GM18868 (cell line): ENCODE measurements around the gene PLEKHS1.
"Not testable (repeated sequence)": the region's sequence is repeated elsewhere in the genome, so short reads cannot be mapped to it uniquely, and the experiment has no call there.

Experiments
- ATAC-seq: cut with Tn5 transposase; IDR thresholded peaks from one replicate; pipeline ENCODE4 v1.9.1; 2021; ENCODE audit warnings: mild to moderate bottlenecking, moderate library complexity; ENCODE audit not compliant: unreplicated experiment

The PLEKHS1 gene

DNA sequence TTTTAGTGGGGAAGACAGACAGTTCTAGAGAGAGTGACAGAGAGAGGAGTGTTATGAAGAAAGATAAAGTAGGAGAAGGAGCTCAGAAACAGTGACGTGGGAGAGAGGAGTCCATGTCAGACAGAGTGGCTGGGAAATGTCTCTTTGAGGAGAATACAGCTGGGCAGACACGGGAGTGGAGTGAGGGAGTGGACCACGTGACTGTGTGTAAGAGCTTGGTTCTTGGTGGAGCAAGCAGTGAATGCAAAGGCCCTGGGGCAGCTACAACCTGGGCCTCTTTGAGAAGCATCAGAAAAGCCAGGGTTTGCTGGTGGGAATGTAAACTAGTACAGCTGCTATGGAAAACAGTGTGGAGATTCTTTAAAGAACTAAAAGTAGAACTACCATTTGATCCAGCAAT, 11.9 kb upstream of the PLEKHS1 start:
- no peak for ATAC-seq

DNA sequence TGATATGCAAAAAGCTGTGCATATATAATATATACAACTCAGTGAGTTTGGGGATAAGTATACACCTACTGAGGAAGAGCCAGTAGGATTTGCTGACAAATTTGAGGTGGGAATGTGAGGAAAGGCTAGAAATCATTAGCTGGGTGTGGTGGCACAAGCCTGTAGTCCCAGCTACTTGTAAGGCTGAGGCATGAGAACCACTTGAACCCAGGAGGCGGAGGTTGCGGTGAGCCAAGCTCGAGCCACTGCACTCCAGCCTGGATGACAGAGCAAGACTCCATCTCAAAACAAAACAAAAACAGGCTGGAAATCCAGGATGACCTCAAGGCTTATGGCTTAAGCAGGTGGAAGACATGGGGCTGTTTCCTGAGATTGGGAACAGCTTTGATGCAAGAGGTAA, 10.6 kb upstream of the PLEKHS1 start:
- no peak for ATAC-seq

DNA sequence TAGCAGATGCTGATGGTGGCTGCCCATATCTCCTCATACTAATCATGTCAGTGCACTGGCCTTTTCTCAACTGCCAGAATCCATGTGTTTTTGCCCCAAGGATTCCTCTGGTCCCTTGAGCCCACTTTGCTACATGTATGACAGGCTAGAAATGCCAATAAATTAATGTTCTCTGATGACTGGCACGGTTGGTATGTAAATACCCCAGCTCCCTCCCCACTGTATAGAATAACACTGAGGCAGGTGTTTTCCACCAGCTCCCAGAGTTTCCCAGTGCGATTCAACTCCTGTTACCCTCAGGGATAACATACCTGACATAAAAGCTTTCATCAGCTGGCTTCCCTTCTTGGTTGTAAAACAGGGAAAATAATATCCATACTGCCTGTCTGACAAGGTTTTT, 9.0 kb upstream of the PLEKHS1 start:
- ATAC-seq = no peak

DNA sequence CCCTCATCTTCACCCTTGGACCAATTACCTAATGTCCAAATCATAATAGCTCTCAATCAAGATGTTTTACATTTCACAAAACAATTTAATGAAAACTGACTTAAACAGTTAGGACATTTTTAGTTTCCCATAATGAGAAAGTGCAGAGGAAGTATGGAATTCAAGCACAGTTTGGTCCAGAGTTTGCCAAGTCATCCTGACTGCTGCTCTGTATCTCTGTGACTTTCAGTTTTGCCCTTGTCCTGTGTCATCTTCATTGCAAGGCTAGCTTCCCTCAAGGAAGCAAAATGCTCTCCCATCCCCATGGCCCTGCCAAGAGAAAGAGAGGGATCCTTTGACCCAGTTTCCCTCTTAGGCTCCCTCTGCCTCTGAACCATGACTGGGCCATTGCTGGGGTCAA, 7.9 kb upstream of the PLEKHS1 start:
- ATAC-seq = no peak

DNA sequence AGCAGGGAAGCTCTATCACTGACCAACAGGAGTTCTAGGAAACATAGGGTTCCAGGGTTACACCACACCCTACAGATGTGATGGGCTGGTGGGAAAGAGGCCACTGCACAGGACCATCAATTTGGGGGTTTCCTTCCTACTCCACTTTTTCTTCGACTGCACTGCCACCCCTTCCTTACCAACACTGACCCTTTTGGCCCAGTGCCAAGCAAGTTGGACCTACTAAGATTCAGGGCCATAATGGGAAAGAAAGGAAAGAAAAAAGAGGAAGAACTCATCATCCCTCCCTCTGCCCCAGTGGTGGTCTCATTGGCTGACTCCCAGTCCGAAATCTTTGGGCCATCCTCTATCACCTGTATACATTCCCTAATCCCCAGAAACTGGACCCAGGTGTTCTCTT, 6.1 kb upstream of the PLEKHS1 start:
- no peak for ATAC-seq

DNA sequence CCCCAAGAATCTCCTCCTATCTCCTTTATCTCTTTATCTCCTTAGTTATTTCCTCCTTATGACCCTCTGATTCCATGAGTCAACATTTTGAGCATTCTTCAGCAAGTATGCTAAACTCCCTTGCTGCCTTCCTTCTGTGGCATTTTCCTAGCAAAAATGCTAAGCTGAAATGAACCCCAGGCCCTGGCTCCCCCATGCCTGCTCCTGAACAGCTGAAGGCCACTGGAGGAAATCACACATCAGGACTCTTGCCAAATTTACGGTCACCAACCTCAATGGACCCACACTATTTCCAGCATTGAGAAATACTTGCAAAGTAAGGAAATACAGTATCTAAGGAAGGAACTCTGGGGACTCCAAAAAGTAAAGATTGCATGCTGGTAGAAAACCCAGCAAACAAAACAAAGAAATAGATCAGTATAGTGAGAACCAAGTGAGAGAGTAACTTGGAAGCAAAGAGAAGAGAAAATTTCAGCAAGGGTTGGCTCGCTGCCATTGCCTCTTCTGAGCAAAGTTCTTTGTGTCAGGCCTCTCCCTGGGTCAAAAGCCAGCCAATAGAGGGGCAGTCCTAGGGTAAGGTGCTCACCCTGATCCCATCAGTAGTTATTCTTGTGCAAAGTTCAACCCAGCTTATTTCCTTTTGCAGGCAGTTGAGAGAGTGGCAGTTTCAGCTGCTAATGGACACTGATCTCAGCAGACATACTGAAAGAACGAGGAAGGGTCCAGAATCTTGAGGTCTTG, 5.1 kb upstream of the PLEKHS1 start:
- ATAC-seq = no peak

DNA sequence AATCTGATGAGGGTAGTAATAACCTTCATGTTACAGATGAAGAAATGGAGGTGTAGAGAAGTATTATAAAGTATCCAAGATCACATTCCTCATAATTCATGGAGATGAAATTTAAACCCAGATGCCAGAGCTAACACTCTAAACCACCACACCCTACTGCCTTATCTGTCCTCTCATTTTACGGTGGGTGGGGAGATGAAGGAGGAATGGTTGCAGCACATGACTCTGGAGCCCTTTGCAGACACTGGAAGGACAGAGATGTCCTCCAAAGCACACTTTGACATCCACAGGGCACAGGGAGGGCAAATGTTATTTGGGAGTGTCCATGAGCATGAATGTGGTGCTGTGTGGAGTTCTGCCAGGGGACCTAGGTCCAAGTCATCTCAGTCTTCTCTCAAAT, 1.1 kb downstream of the PLEKHS1 start:
- ATAC-seq = no peak

DNA sequence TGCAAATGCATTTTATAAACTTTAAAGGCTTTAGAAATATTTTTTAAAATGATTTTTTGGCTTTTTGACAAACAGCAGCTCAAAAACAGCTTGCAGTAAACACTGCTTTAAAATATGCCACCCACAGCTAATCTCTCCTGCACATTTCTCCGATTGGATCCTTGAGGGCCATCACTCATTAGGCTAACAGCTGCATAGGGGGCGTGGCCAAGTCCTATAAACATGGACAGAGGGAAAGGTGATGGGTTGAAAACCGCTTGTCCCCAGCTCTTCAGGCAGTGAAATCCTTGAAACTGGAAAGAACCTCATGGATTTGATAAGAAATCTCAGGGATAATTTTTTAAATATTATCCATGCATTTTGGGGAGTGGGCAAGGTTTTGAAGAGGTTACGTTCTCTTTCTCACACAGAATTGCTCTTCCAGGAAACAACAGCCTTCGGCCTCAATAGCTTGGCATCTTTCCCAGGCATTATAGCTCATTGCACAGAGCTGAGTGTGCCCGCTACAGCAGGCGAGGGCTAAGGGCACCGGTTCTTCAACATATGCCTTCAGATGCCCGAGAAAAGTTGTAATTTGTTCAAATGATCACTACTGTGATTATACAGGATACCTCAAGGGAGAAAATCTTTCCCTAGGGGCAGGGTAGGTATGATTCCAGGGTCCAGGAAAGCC, 1.7 kb downstream of the PLEKHS1 start:
- no peak for ATAC-seq

DNA sequence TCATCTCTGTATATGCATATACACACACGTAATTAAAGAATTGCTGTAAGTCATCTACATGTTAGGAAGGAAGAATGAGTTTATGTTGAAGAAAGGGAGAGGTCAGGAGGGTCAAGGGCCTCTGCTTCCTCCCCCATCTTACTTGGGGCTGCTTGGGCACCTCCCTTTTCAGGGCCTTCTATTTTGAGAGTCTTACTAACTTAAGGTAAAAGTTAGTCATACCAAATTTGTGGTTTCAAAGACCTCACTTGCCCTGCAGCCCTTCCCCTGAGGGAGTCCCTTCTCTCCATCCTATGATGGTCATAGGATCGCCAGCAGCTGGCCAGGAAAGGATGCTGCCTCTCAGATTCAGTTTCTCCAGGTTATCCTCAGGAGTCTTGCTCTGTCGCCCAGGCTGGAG, 2.6 kb downstream of the PLEKHS1 start:
- ATAC-seq = no peak

DNA sequence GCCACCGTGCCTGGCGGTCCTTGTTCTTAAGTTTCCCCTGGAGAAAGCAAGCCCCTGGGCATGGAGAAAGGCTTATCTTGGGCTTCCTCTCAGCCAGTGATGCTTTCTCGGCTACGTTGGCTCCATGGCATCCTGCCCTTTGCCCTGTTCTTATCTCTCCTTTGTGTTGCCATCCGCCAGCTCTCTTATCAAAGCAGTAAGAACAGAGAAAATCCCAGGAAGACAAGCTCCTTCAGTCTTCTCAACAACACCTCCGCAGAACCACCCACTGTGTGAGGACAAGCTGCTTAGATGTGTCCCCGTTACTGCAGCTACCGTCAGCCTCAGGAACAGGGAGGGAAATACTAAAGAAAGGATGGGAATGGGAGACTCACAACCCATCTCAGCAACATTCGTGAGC, 3.3 kb downstream of the PLEKHS1 start:
- no peak for ATAC-seq

DNA sequence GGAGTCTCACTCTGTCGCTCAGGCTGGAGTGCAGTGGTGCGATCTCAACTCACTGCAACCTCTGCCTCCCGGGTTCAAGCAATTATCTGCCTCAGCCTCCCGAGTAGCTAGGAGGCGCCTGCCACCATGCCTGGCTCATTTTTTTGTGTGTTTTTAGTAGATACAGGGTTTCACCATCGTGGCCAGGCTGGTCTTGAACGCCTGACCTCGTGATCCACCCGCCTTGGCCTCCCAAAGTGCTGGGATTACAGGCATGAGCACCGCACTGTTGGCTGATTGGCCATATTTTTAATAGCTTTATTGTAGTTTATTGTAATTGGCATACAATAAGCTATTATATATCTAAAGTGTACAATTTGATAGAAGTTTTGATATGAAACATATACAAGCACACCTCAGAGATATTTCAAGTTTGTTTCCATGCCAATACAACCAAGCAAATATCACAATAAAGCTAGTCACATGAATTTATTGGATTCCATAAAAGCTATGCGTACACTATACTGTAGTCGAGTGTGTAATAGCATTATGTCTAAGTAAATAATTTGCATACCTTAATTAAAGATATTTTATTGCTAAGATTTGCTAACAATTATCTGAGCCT, 5.6 kb downstream of the PLEKHS1 start:
- no peak for ATAC-seq

DNA sequence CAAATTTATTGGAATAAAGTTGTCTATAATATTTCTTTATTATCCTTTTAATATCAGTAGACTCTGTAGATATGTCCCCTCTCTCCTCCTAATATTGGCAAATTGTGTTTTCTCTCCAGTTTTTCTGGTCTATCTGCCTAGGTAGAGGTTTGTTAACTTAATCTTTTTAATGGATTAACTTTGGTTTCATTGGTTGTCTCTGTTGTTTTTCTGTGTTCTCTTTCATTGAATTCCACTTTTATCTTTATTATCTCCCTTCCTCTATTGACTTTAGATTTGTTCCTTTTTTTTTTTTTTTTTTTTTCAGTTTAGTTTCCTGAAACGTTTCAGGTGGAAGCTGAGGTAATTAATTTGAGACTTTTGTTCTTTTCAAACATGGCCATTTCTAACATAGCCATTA, 10.6 kb downstream of the PLEKHS1 start:
- no peak for ATAC-seq

DNA sequence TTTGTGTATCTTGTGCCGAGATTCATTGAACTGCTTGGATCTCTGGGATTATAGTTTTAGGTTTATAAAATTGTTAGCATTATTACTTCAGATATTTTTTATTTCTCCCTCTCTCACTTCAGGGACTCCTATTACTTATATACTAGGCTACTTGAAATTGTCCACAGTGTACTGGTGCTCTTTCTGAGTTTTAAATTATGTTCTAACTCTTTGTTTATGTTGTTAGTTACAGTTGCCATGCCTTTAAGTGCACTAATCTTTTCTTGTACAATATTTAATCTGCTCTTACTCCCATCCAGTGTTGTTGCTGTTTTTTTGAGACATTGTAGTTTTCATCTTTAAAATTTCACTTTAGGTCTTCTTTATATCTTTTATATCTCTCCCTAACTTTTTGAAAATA, 13.1 kb downstream of the PLEKHS1 start:
- no peak for ATAC-seq

DNA sequence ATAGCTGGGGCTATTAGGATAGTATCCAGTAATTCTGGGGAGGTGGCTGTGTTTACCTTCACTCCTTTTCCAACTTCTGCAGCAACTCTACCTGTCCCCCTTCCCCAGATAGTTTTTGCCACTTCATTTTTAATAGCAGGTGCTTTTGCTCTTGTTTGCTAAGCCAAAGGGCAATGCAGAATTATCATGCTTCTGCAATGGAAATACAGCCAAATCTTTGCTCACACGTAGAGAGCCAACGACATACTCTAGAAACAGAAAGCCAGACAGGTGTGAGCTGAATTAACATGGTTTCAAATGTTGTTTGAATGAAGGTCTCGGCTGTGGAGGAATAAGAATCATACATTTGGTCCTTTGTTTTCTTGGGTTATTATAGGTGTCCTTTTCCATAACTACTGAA, 14.4 kb downstream of the PLEKHS1 start:
- ATAC-seq = no peak

DNA sequence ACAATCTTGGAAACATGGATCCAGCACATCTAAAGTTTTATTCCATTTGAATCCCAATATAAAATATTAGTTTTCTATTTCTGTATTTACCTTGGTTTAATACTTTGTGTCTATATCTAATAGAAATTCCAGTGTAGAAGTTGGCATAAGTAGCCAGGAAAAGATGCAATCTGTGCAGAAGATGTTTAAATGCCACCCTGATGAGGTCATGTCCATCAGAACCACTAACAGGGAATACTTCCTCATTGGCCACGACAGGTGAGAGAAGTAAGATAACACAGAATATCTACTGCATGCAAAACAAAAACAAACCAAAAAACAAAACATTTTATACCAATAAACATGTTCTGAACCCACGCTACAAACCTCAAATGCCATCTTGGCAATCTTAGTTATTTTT, 15.7 kb downstream of the PLEKHS1 start:
- no peak for ATAC-seq

DNA sequence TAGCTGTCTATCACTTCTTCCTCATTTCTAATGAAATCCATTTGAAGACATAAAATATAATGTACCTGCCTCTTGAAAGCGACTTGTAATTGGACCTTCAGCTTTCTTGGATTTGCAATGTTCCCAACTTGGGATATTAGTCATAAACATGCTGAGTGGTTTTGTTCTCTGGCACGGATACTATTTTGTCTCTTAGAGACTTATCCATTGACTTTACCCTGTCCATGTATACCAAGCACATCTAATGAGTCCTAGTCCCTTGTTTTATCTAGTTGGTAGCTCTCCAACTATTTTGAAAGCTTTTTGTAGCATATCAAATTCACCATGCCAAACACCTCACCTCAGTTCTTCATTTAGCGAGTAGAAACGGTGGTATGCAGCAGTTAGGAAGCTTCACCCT, 18.9 kb downstream of the PLEKHS1 start:
- ATAC-seq = no peak

DNA sequence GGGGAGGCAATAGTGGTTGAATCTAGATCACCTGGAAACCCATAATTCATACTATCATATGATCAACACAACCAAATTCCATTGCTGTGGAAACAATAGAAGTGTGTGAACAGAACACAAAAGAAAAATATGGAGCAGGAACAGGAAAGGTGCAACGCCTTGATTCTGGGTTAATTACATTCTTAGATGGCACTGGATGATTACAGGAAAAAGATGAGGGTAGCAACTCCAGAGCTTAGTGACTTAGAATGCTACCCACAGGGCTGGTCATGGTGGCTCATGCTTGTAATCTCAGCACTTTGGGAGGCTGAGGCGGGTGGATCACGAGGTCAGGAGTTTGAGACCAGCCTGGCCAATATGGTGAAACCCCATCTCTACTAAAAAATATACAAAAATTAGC, 19.6 kb downstream of the PLEKHS1 start:
- not testable (repeated sequence) for ATAC-seq

DNA sequence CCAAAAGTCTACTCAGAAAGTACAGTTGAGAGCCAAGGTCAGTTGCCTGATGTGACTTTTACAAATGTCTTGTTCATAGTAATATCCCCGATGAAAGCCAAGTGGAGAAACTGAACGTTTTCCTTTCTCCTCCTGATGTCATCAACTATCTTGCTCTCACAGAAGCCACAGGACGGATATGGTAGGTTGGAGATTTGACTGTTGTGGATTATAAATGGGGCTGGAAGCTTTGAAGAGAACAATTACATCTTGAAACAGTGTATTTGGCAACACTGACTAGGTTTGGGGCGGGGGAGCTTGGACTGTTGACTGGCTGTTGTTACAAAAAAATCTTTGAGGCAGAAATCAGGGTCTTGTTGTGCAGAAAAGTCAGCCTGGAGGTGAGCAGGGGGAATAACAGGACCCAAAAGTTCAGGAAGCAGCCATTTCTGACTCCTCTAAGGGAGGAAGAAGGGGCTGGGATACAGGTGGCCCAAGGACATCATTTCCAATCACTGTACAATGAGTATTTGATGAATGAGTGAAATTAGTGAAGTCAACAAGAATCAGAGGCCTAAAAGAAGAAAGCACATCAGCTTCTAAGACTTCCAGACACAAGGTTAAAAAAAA, 24.3 kb downstream of the PLEKHS1 start:
- ATAC-seq = no peak

DNA sequence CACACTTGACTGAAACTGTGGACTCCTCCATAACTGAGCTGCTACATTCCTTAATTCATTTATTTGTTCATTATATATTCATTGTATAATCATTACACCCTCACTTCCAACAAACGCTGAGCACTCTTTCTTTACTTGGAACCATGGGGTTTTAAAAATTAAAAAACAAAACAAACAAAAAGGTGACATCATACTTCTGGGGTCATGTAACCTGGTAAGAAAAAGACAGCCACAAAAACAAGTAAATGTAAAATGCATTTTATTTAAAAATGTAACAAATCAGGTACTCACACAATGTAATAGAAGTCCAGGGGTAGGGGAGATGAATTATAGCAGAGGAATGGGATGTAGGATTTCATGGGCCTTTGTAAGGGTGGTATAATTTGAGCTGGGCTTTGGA, 25.1 kb downstream of the PLEKHS1 start:
- ATAC-seq = no peak

DNA sequence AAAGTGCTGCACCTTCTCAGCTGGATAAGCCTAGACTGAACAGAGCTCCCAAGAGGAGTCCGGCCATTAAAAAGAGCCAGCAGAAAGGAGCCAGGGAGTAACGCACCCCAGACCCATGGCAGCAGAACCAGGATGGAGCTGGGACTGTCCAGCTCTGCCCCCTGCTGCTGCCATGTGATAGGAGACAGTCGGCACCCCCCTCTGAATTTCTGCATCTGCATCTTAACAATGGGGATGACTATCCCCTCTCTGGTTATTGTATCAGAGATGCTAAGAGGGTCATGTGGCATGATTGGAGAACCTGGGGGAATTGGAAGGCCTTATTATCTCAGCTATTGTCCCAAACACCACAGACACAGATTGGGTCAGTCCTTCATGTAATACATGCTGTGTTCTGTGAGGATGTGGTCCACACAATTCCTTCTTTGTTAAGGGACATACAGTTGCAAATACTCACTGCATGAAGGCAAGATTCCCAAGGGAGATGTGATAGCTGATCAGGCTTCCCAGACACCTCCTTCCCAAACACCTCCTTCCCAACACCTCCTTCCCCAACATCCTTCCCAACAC, 29.3 kb downstream of the PLEKHS1 start:
- ATAC-seq = no peak

DNA sequence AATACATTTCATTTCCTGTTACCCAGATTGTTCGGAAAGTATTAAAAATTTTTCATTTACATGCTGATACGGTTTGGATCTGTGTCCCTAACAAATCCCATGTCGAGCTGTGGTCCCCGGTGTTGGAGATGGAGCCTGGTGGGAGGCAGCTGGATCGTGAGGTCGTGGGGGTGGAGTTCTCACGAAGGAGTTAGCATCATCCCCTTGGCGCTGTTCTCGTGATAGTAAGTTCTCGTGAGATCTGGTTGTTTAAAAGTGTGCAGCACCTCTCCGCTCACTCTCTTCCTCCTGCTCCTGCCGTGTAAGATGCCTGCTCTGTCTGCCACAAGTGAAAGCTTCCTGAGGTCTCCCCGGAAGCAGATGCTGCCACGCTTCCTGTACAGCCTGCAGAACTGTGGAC, 30.9 kb downstream of the PLEKHS1 start:
- no peak for ATAC-seq
